Measurements from ENCODE around the gene EVC2. TPM values are rescaled to one million over a fixed set of nuclear protein-coding genes. Genes with fewer than 3 reads are reported as not detected.

Gene EVC2
- total RNA-seq, 1 experiment from 2014 or later, result 6.0 TPM

DNA sequence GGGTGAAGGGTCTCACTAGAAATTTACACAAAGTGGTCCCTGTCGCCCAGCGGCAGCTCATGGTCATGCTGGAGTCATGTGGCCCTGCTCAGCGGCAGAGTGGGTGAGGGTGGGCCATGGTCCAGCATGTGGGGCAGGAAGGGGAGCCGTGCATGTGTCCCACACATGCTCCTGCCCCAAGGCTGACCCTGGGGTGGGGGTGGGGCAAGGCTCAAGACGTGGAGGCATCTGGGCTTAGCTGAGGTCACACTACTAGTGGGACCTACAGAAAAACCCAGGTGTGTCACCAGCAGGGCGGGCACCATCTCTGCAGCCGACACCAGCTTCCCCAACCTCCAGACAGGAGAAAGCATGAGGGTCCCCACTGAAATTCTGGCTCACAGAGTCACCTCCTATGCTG, 45.0 kb upstream of the EVC2 start:
- no peak overlapping the region for H3K4me3 ChIP-seq (ENCODE audit: low read depth, low read length, poor library complexity, severe bottlenecking)
- TF ChIP-seq, protein P1, sequence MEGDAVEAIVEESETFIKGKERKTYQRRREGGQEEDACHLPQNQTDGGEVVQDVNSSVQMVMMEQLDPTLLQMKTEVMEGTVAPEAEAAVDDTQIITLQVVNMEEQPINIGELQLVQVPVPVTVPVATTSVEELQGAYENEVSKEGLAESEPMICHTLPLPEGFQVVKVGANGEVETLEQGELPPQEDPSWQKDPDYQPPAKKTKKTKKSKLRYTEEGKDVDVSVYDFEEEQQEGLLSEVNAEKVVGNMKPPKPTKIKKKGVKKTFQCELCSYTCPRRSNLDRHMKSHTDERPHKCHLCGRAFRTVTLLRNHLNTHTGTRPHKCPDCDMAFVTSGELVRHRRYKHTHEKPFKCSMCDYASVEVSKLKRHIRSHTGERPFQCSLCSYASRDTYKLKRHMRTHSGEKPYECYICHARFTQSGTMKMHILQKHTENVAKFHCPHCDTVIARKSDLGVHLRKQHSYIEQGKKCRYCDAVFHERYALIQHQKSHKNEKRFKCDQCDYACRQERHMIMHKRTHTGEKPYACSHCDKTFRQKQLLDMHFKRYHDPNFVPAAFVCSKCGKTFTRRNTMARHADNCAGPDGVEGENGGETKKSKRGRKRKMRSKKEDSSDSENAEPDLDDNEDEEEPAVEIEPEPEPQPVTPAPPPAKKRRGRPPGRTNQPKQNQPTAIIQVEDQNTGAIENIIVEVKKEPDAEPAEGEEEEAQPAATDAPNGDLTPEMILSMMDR (conservative IDR thresholded peaks at IDR 0.05; ENCODE audit: low read depth, low read length), result no peak
- no peak for TF ChIP-seq EZH2 (IDR thresholded peaks at IDR 0.05; ENCODE audit: borderline replicate concordance, low read depth, low read length, poor library complexity, severe bottlenecking)
- no peaks in the 10 kb centered on the region for H3K9me3 ChIP-seq (ENCODE audit: low read depth, low read length, poor library complexity, severe bottlenecking)
- CTCF ChIA-PET, result no interaction called here
- DNase-seq (ENCODE audit: low spot score), result no peak
- H3K27me3 ChIP-seq (replicated peaks; ENCODE audit: insufficient read depth, low read depth, low read length, poor library complexity), result no peaks in the 10 kb centered on the region
- no TSS peak for BruUV-seq (replicated peaks)
- intact Hi-C loops (cut with micrococcal nuclease; ENCODE audit: unreplicated experiment), result no loop called here
- peaks cover 12% of the 10 kb centered on the region for H3K36me3 ChIP-seq (ENCODE audit: insufficient read depth, low read length, poor library complexity, severe bottlenecking)
- H3K27ac ChIP-seq (ENCODE audit: low read depth, low read length, poor library complexity, severe bottlenecking), result no peak overlapping the region
- POLR2A ChIA-PET (ENCODE audit: low non-redundant PET), result no interaction called here
- H3K4me1 ChIP-seq (ENCODE audit: insufficient read depth, low read length, poor library complexity, severe bottlenecking), result peaks cover 7% of the 10 kb centered on the region

DNA sequence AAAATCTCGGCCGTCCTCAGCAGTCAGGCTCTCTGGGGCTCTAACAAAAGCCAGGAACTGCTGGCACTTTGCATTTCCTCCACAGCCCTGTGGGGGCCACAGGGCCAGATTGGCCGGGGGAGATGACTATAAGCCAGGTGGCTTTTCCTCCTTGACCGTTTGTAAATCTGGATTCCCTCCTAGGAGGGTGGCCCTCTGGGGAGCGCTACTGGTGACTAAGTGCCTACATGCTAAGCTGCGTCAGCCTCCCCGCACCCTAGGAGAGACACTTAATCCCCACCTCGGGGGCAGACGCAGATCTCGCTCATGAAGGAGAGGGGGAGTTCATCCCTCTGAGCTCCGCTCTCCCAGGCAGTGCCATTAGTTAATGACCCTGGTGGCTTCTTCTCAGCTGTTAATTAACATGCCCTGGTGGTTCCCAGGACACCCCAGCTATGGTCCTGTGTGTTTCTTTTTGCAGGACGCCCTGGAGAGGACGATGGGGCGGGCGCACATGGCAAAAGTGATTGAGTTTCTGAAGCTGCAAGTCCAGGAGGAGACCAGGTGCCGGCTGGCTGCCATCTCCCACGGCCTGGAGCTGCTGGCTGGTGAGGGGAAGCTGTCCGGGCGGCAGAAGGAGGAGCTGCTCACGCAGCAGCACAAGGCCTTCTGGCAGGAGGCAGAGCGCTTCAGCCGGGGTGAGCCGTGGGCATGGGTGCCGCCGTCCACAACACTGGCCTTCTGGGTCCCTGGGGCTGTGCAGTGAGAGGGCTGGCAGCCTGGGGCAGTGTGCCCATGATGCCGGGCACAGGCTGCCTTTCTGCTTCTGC, 44.2 kb upstream of the EVC2 start:
- H3K27me3 ChIP-seq (replicated peaks; ENCODE audit: insufficient read depth, low read depth, low read length, poor library complexity), result no peaks in the 10 kb centered on the region
- no peak overlapping the region for H3K4me3 ChIP-seq (ENCODE audit: low read depth, low read length, poor library complexity, severe bottlenecking)
- TF ChIP-seq, protein P1 (conservative IDR thresholded peaks at IDR 0.05; ENCODE audit: low read depth, low read length), result no peak
- no peak for TF ChIP-seq EZH2 (IDR thresholded peaks at IDR 0.05; ENCODE audit: borderline replicate concordance, low read depth, low read length, poor library complexity, severe bottlenecking)
- no peak overlapping the region for H3K27ac ChIP-seq (ENCODE audit: low read depth, low read length, poor library complexity, severe bottlenecking)
- peak; percentile 56 for DNase-seq (ENCODE audit: low spot score)
- intact Hi-C loops (cut with micrococcal nuclease; ENCODE audit: unreplicated experiment), result no loop called here
- no TSS peak for BruUV-seq (replicated peaks)
- ChIA-PET POLR2A (ENCODE audit: low non-redundant PET) (no interaction called here), CTCF (interaction anchor here (1.0 kb wide), 1 partner anchor 702 kb away, joined by 3 read pairs; no protein-coding TSS in a partner anchor)
- no peaks in the 10 kb centered on the region for H3K9me3 ChIP-seq (ENCODE audit: low read depth, low read length, poor library complexity, severe bottlenecking)
- H3K36me3 ChIP-seq (ENCODE audit: insufficient read depth, low read length, poor library complexity, severe bottlenecking), result peaks cover 12% of the 10 kb centered on the region
- peaks cover 7% of the 10 kb centered on the region for H3K4me1 ChIP-seq (ENCODE audit: insufficient read depth, low read length, poor library complexity, severe bottlenecking)

DNA sequence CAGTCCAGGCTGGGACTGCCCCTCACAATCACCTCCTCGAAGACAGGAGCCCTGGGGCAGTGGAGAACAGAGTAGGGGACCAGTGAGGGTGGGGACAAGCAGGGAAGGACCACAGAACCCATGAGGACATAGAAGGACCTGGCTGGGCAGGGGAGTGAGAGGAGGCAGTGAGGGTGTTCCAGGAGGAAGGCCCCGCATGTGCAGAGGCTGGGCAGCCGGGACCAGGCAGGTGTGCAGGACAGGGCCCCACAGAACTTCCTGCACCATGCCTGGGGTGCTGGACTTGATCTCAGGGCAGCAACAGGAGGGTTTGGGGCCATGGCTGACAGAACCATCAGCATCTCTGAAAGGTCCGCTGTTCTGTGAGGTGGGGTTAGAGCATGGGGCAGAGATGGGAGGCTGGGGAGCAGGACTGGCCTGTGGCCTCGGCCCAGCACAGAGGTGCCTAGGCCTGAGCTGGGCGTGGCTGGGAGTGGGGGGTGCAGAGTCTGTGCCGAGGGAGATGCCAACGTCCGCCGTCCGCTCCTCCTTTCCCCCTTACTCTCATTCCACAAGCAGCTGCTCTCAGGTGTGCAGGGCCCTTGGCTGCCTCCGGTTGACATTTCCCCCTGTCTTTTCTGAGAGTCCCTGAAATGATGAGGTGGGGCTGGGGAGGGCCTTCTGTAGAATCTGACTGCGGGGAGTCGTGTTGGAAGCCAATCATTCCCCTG, 43.5 kb upstream of the EVC2 start:
- no peak overlapping the region for H3K27ac ChIP-seq (ENCODE audit: low read depth, low read length, poor library complexity, severe bottlenecking)
- TF ChIP-seq, protein P1 (conservative IDR thresholded peaks at IDR 0.05; ENCODE audit: low read depth, low read length), result no peak
- TF ChIP-seq EZH2 (IDR thresholded peaks at IDR 0.05; ENCODE audit: borderline replicate concordance, low read depth, low read length, poor library complexity, severe bottlenecking), result no peak
- no peak for DNase-seq (ENCODE audit: low spot score)
- H3K4me3 ChIP-seq (ENCODE audit: low read depth, low read length, poor library complexity, severe bottlenecking), result no peak overlapping the region
- CTCF ChIA-PET, result interaction anchor here (1.0 kb wide), 1 partner anchor 701 kb away, joined by 3 read pairs; no protein-coding TSS in a partner anchor
- H3K4me1 ChIP-seq (ENCODE audit: insufficient read depth, low read length, poor library complexity, severe bottlenecking), result peaks cover 14% of the 10 kb centered on the region
- no peaks in the 10 kb centered on the region for H3K9me3 ChIP-seq (ENCODE audit: low read depth, low read length, poor library complexity, severe bottlenecking)
- POLR2A ChIA-PET (ENCODE audit: low non-redundant PET), result no interaction called here
- no peaks in the 10 kb centered on the region for H3K27me3 ChIP-seq (replicated peaks; ENCODE audit: insufficient read depth, low read depth, low read length, poor library complexity)
- intact Hi-C loops (cut with micrococcal nuclease; ENCODE audit: unreplicated experiment), result no loop called here
- no TSS peak for BruUV-seq (replicated peaks)
- peaks cover 6% of the 10 kb centered on the region for H3K36me3 ChIP-seq (ENCODE audit: insufficient read depth, low read length, poor library complexity, severe bottlenecking)
